HG03064 (cell line): Measurements from ENCODE around the gene BCLAF1.

Experiments
- ATAC-seq: cut with Tn5 transposase; IDR thresholded peaks from one replicate; pipeline ENCODE4 v1.9.1; 2021; ENCODE audit warnings: low read depth; ENCODE audit not compliant: unreplicated experiment

The BCLAF1 gene

GRCh38 chr6:136208783-136209182 is 80.9 kb downstream of the BCLAF1 start:
- no peak for ATAC-seq
